SH-SY5Y (cell line): ENCODE results near the gene SPIN1.

Source experiments
- GATA2 ChIP-seq: IDR thresholded peaks from 2 replicates; pipeline ENCODE4 v1.6.1; 2011; ENCODE audit warnings: mild to moderate bottlenecking, low read depth, low read length
- GATA3 ChIP-seq: IDR thresholded peaks from 2 replicates; pipeline ENCODE4 v1.6.1; 2011; ENCODE audit warnings: low read depth, mild to moderate bottlenecking, low read length, moderate library complexity

The SPIN1 gene

DNA sequence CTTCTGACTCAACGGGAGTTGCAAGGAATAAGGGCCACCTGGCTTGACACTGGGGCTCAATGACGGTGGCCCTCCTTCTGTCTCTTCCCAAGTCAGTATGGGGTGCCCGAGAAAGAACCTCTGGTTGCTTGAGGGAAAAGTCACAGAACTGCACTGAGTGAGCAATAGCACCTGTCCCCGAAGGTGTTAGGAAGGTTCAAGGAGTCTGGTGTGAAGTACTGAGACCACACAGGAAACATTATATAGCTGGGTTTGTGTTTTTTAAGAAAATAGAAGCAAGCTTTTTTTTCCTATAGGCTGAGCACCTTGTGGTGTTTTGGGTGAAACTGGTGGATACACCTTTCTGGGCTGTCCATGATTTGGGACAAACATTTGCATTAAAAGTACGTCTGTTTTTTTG lies 62.9 kb downstream of the SPIN1 start:
- TF ChIP-seq GATA3 (no peak), GATA2 (no peak)

DNA sequence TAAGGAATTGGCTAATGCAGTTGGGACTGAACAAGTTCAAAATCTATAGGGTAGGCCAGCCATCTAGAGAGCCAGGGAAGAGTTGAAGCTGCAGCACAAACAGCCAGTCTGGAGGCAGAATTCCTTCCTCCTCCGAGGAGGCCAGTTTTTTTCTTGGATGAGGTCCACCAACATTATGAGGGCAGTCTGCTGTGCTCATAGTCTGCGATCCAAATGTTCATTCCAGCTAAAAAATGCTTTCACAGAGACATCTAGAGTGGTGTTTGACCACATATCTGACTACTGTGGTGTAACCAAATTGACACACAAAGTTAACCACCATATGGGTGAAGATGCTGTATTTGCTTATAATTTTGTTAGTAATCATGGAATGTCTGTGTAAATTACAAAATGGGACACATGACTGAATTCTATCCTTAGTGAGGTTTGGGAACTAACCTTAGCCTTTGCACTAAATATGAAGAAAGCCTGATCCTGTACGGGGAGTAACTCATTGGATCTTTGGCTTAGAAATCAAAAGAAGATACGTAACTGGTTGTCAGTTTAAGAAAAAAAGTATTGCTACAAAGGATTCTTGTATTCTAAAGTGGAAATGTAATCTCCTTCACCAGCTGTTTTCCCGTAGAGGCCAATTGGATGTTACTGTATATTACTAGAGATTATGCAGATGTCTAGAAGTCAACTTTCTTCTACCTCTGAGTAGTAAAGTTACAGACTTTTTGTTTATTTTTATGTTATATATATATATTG lies 70.6 kb downstream of the SPIN1 start:
- TF ChIP-seq GATA3 (no peak), GATA2 (no peak)

DNA sequence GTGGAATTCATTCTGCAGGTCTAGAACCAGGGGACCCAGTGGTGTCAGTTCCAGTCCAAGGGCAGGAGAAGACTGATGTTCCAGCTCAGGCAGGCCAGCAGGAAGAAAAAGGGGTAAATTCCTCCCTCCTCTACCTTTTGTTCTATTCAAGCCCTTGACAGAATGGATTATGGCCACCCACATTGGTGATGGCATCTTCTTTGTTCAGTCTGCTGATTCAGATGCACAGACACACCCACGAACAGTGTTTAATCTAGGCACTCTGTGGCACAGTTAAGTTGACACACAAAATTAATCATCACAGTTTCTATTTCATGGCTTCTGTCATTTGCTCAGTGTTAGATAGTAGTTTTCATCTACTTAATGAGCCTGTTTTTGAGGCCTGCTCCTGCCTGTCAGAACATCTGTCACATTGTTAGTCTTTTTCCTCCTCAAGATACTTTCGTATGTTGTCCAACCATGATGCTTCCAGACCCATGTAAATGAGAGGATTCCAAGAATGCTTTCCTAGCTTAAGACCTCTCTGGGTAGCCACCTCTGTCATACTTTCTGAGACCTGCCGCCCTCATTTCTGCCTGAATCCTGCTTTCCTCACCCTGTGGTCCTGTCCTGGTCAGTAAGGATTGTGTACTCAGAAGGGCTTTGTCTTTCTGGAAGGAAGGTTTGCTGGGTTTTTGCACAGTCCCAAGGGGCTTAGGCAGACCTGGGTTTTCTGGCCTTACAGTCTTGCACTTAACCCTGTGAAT lies 72.5 kb downstream of the SPIN1 start:
- TF ChIP-seq GATA2 (no peak), GATA3 (no peak)

DNA sequence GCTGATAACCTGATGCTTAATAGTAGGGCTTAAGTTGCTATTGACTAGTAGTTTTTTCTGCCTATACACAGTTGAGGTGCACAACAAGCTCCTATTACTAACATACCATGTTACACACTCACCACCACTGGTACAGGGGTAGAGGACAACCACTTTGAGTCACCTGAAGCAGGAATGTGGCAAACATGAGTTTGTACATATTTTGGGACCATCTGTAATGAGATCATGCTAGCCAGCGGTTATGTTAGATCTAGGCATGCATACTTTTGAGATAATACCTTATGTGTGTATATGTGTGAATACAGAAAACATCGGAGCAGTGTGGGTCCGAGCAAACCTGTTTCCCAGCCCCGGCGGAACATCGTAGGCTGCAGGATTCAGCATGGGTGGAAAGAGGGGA lies 73.9 kb downstream of the SPIN1 start:
- TF ChIP-seq GATA2 (no peak), GATA3 (no peak)

DNA sequence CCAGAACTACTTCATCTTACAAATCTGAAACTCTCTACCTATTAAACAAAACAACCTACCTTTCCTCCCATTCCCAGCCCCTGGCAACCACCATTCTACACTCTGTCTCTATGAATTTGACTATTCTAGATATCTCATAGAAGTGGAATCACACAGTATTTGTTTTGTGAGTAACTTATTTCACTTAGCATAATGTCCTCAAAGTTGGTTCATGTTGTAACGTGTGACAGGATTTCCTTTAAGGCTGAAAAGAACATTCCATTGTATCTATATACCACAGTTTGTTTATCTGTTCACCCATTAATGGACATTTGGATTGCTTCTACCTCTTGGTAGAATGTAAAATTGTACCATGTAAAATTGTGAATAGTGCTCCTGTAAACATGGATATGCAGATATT lies 76.6 kb downstream of the SPIN1 start:
- TF ChIP-seq GATA2: no peak

DNA sequence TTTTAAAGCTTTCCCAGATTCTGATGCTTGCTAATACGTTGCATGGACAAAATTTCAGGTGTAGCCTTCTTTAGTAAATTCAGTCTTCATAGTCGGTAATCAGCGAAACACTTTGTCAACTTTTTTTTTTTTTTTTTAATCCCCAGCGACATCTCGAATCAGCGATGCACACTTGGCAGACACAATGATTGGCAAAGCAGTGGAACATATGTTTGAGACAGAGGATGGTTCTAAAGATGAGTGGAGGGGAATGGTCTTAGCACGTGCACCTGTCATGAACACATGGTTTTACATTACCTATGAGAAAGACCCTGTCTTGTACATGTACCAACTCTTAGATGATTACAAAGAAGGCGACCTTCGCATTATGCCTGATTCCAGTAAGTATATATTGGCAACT lies 80.0 kb downstream of the SPIN1 start:
- no peak for TF ChIP-seq GATA2
- TF ChIP-seq GATA3: no peak

DNA sequence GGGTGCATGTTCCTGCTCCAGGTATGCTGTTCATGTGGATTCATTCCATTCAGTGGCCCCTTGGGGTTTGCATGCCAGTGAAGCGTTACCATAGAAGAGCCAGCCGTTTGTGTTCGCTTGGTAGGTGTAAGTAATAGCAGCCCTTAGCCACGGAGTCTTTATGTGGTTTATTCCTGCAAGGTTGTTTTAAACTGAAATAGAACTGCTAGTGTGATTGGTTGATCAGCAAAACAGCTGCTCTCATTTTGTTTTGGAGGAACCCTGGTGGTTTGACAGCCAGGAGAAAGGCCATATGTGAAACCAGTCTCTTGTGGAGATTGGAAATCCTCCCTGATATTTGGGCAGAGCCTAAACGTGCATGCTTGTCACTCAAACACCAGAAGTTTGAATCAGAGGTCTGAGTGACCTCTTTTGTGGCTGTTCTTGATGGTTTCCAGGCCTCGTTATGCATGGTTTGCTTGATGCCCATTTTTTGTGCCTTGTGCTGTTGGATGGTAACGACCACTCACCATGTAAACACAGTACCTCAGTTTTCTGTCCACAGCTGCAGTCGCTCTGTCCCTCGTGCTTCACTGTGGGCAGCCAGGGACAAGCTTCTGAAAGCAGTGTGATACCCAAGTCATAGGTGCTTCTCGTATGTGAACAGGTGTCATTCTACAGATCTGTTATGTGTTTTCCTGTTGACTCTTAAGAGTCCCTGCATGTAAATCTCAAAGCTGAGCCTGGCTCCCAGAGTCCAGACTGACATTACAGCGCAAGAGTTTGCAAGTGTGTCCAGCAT lies 88.4 kb downstream of the SPIN1 start:
- no peak for TF ChIP-seq GATA3
- no peak for TF ChIP-seq GATA2

DNA sequence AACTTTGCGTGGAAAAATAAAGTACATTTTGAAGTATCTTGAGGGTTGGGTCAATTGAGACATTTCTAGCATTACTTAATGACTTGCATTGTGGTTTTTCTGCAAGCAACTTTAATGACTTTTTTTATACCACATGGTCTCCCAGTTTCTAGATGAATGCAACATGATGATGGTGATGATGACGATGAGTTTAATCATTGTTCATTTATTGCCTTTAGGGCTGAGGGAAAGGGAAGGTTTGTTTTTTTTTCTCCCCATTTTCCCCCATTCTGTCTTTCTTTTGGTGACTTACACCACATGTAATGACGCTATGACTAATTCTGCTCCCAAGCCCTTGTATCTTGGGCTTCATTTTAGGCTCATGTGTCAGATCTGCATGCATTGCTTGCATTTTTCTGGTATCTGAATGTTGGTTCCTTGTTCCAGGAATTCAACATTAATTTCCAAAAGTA lies 89.1 kb downstream of the SPIN1 start:
- TF ChIP-seq GATA3 (no peak), GATA2 (no peak)

DNA sequence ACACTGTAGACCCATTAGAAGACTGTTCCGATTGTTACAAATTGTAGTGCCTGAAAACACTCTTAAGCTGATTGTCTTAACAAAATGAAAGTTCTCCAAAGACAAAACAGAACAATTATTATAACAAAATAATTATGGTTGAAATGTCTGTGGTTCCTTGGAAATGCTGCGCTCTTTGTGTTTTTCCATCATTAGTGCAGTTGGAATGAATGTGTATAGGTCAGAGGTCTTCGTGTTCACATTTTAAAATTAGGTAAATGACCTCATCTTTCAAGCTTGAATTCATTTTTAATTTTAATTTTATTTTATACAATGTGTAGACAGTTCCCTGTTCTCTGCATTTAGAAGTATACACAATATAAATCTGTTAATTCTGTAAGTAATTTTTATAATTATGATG lies 90.0 kb downstream of the SPIN1 start:
- TF ChIP-seq GATA2 (no peak), GATA3 (no peak)

DNA sequence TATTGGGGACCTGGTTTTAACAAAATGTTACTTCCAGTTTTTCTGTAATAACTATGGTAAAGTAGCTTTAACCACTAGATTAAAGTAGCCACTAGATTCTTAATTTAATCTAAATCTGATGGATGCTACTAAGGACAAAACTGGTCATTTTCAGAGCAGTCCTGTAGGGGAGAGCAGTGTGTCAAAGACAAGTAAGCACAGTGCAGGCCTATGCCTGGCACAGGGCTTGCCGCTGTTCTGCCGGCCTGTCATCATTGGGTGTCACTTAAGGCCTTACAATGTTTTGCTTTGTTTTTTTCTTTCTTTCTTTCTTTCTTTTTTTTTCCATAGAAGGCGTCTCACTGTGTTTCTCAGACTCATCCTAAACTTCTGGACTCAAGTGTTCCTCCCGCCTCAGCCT lies 93.7 kb downstream of the SPIN1 start:
- no peak for TF ChIP-seq GATA2
- TF ChIP-seq GATA3: no peak

DNA sequence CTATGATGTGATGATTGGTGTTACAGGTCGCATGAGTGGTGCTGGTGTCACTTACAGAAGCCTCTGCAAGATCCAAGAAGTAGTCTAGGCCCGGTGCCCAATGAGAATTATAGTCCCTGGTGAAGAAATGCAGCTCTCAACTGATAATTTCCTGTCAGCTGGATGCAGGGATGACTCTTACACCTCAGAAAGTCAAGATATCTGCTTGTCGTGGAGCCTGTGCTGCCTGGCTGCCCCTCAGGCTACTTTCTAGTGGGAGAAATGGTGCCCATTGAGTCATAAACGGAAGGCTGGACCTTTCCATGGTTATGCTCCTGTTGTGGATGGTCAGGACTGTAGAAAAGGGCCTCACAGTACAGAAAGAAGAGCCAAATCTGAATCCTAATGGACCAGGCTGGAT lies 99.9 kb downstream of the SPIN1 start:
- TF ChIP-seq GATA2 (no peak), GATA3 (no peak)

DNA sequence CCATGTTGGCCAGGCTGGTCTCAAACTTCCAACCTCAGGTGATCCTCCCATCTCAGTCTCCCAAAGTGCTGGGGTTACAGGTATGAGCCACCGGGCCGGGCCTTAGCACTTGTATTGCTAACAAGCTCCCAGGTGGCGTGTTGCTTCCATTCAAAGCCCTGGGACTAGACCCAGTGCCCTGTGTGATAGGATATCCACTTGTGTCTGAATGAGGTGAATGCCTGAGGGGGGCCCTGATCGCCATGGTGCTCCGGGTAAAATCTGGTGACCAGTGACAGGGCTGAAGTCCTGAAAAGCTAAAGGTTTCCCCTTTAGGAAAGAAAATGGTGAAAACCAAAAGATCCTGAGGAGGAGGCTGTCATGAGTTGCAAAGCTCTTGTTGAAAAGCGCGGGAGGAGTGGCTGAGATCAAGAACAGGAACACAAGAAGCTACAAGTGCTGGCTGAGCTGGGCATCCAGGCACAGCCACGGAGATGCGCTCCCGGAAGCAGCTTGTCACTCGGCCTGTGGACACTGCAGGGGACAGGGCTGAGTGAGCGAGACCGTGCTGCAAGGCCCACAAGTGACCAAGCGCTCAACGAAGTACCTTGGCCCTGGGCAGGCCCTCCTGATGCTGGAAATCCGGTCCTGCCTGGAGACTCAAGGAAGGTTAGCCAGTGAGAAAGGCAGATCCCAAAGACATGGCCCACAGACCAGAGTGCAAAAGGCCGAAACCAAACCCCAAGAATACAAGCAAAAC lies 106.9 kb downstream of the SPIN1 start:
- no peak for TF ChIP-seq GATA3
- TF ChIP-seq GATA2: no peak

DNA sequence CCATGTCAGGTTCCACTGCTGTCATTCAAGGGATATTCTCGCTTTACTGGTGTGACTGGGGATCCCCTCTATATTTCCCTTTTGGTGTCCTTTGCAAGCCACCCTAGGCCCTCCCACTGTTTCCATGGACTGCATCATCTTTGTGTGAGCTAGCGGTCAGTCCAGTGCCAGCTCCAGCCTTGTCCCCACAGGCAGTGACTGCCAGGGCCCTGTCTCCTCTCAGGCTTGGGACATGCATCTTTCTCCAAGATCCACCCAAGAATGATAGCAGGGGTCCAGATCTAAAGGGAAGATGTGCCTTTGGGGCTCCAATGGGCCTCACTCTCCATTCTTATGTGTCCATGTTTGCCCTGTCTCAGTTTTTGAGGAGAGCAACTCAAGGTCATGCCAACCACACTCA lies 109.0 kb downstream of the SPIN1 start:
- TF ChIP-seq GATA3 (no peak), GATA2 (no peak)

DNA sequence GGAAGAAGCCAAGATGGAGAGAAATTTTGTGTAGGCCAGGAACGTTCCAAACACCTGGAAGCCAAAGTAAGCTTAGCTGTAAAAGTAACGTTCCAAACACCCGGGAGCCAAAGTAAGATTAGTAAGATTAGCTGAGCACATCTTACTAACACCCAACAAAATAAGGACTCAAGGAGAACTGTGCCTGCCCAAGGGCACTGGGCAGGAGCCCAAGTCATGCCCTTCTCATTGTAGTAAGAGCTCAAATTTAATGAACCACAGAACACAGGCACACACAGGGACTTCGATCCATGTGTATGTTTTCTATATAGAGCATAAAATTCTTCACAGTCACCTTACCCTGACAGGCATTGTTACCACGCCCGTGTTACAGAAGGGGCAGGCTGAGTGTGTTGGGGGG lies 110.6 kb downstream of the SPIN1 start:
- TF ChIP-seq GATA3 (no peak), GATA2 (no peak)

DNA sequence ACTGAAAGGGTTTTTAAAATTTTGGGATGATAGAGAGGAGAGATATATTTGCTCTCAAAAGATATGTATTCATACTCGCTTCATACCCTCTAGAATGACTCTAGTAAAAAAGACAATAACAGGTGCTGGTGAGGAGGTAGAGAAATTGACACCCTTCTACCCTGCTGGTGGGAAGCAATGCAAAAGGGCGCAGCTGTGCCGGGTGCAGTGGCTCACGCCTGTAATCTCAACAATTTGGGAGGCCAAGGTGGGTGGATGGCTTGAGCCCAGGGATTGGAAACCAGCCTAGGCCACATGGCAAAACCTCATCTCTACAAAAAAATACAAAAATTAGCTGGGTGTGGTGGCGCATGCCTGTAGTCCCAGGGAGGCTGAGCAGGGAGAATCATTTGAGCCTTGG lies 112.8 kb downstream of the SPIN1 start:
- TF ChIP-seq GATA2 (no peak), GATA3 (no peak)

DNA sequence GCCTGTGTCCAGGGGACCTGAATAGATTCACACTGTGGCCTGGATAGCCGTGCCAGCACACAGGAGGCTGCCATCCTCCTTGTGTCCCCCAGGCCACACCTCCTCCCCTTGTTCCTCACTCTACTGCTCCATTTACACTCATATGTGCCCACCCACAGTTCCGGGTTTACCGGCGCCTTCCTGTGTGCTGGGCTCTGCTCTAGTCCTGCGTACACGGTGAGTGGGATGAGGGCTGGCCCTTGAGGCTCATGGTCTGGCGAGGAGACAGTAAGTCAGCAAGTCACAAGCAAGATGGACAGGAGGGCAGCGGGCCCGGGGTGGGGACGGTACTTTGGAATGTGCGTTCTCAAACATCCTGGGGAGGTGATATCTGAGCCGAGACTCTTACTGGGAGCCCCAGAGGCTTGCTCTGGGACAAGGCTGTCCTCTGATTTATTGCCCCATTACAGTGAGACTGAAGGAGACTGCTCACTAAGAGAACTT lies 114.3 kb downstream of the SPIN1 start:
- no peak for TF ChIP-seq GATA2
- no peak for TF ChIP-seq GATA3
